Right lobe of liver (tissue), 4 donors: ENCODE data around the gene SSBP2.

Experiments
- POLR2A ChIP-seq: fragments of 450-650 bp; IDR thresholded peaks from one replicate; pipeline ENCODE4 v1.6.1; 2017; ENCODE audit warnings: antibody characterized with exemption, mild to moderate bottlenecking
- TF ChIP-seq, protein P1 (sequence below), 4 donors: fragments of 200-600 bp in 3 of 4; fragments of 450-650 bp in 1 of 4; IDR thresholded peaks; one replicate each; pipeline versions ENCODE4 v1.5.1 to v1.8.0; 2016 to 2022; ENCODE audit warnings: antibody characterized with exemption in 4 of 4, mild to moderate bottlenecking in 2 of 4
- donor health status: DM: no; HTN: no; CAD: no.
- donor health status: DM: no; HTN: no; CAD: no.
- donor health status: DM: no; HTN: yes; CAD: no.

- TF ChIP-seq, protein P1, sequence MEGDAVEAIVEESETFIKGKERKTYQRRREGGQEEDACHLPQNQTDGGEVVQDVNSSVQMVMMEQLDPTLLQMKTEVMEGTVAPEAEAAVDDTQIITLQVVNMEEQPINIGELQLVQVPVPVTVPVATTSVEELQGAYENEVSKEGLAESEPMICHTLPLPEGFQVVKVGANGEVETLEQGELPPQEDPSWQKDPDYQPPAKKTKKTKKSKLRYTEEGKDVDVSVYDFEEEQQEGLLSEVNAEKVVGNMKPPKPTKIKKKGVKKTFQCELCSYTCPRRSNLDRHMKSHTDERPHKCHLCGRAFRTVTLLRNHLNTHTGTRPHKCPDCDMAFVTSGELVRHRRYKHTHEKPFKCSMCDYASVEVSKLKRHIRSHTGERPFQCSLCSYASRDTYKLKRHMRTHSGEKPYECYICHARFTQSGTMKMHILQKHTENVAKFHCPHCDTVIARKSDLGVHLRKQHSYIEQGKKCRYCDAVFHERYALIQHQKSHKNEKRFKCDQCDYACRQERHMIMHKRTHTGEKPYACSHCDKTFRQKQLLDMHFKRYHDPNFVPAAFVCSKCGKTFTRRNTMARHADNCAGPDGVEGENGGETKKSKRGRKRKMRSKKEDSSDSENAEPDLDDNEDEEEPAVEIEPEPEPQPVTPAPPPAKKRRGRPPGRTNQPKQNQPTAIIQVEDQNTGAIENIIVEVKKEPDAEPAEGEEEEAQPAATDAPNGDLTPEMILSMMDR (IDR thresholded peaks at IDR 0.05), result no peak
- no peak for TF ChIP-seq POLR2A
Measured at GRCh38 chr5:81486711-81487110, 264.2 kb downstream of the SSBP2 start.
